Left lung (tissue), 10 donors: ENCODE results near the gene OR6K2. TPM values are rescaled to one million over a fixed set of nuclear protein-coding genes. Genes with fewer than 3 reads are reported as not detected.

Source experiments
- ATAC-seq: fragments of 200-7000 bp; cut with Tn5 transposase; one replicate; pipeline ENCODE4 v1.9.1; 2020; ENCODE audit warnings: moderate library complexity
- DNase-seq, 4 donors: peaks; one replicate each; pipeline ENCODE4 v3.0.0-alpha.2; 2013 to 2020
- H3K27ac ChIP-seq, 2 donors: fragments of 200-600 bp; sonication (generic) in 1 of 2; one replicate each; pipeline versions ENCODE4 v1.5.0 to v1.8.0; 2020 to 2021
- H3K27me3 ChIP-seq, 2 donors: fragments of 200-600 bp; sonication (generic) in 1 of 2; one replicate each; pipeline versions ENCODE4 v1.5.0 to v1.8.0; 2020 to 2021
- H3K36me3 ChIP-seq, 2 donors: fragments of 200-600 bp; sonication (generic) in 1 of 2; one replicate each; pipeline versions ENCODE4 v1.5.0 to v1.8.0; 2020 to 2021
- H3K4me1 ChIP-seq, 2 donors: fragments of 200-600 bp; one replicate each; pipeline ENCODE4 v1.8.0; 2021
- H3K4me3 ChIP-seq, 2 donors: fragments of 200-600 bp; sonication (generic) in 1 of 2; one replicate each; pipeline versions ENCODE4 v1.5.0 to v1.8.0; 2020 to 2021; ENCODE audit warnings: mild to moderate bottlenecking in 1 of 2
- H3K9me3 ChIP-seq, 2 donors: fragments of 200-600 bp; sonication (generic) in 1 of 2; one replicate each; pipeline versions ENCODE4 v1.5.0 to v1.8.0; 2020 to 2021
- CTCF ChIP-seq, 2 donors: fragments of 200-600 bp; sonication (generic) in 1 of 2; IDR thresholded peaks; one replicate each; pipeline versions ENCODE4 v1.5.0 to v1.8.0; 2021; ENCODE audit warnings: antibody characterized with exemption in 2 of 2
- intact Hi-C, 2 donors: fragments of 100-400 bp; cut with DNase I; formaldehyde crosslinking; loops; one replicate each; pipeline versions ENCODE4 v1.11.2 to v1.14.2; 2022
- polyA plus RNA-seq, 6 donors: library from polyadenylated mRNA; unstranded; fragments of 120-200 nt; gene quantifications; one replicate each; pipeline ENCODE4 v1.2.1, GENCODE V29; 2013; ENCODE audit not compliant: insufficient read length in 6 of 6
- total RNA-seq, 2 donors: library from RNA; stranded (reverse); fragmentation: NEBNext Ultra II Directional; extraction: Animal tissue kit (Norgen Biotek cat#: 25700); gene quantifications; one replicate each; pipeline ENCODE4 v1.2.1, GENCODE V29; 2021
- donor health status: DM: no; HTN: yes; CAD: no.
- donor health status: DM: no; HTN: no; CAD: no.

The OR6K2 gene
- total and polyA plus RNA-seq, 8 donors: not detected

GRCh38 chr1:158652721-158653334, 47.6 kb downstream of the OR6K2 start:
- Histone ChIP-seq H3K27ac (no peak overlapping the region), H3K27me3 (no peaks in the 10 kb centered on the region), H3K36me3 (no peaks in the 10 kb centered on the region), H3K9me3 (no peaks in the 10 kb centered on the region), H3K4me1 (peaks cover 0 to 6% of the 10 kb centered on the region in 2 donors), H3K4me3 (no peak overlapping the region)
- intact Hi-C loops: no loop called here
- ATAC-seq (no peak), DNase-seq (no peak)
- TF ChIP-seq CTCF (IDR thresholded peaks at IDR 0.05): no peak

Other genes starting within 250 kb of the OR6K2 start
- gene OR10K1, start 238.8 kb downstream of the OR6K2 start, total RNA-seq: not detected
- under 1 TPM in 2 of 6 donors, not detected in 4; 0.04 to 0.06 TPM for gene OR10K1, start 238.8 kb downstream of the OR6K2 start, polyA plus RNA-seq
- not detected for gene OR10R2, start 228.4 kb downstream of the OR6K2 start, total RNA-seq
- gene OR10R2, start 228.4 kb downstream of the OR6K2 start, polyA plus RNA-seq: not detected
- gene OR6Y1, start 146.2 kb downstream of the OR6K2 start, total RNA-seq: not detected
- gene OR6Y1, start 146.2 kb downstream of the OR6K2 start, polyA plus RNA-seq: not detected
- not detected for gene OR6P1, start 130.1 kb downstream of the OR6K2 start, total RNA-seq
- gene OR6P1, start 130.1 kb downstream of the OR6K2 start, polyA plus RNA-seq: not detected
- not detected for gene OR10X1, start 120.8 kb downstream of the OR6K2 start, total RNA-seq
- gene OR10X1, start 120.8 kb downstream of the OR6K2 start, polyA plus RNA-seq: not detected
- gene OR10Z1, start 95.4 kb downstream of the OR6K2 start, total RNA-seq: not detected
- under 1 TPM; 0.17 to 0.38 (median 0.23) TPM for gene OR10Z1, start 95.4 kb downstream of the OR6K2 start, polyA plus RNA-seq
- gene SPTA1, start 13.9 kb downstream of the OR6K2 start, total RNA-seq: under 1 TPM; 0.06 to 0.45 TPM
- 10 to 100 TPM in 2 of 6 donors, 1 to 10 TPM in 4; 8.3 to 13.3 (median 9.8) TPM for gene SPTA1, start 13.9 kb downstream of the OR6K2 start, polyA plus RNA-seq
- under 1 TPM in 1 of 2 donors, not detected in 1; 0.21 TPM for gene OR6K3, start 20.1 kb upstream of the OR6K2 start, total RNA-seq
- under 1 TPM in 1 of 6 donors, not detected in 5; 0.10 TPM for gene OR6K3, start 20.1 kb upstream of the OR6K2 start, polyA plus RNA-seq
- not detected for gene OR6K6, start 54.1 kb upstream of the OR6K2 start, total RNA-seq
- gene OR6K6, start 54.1 kb upstream of the OR6K2 start, polyA plus RNA-seq: not detected
- gene OR6N1, start 71.5 kb upstream of the OR6K2 start, total RNA-seq: under 1 TPM in 1 of 2 donors, not detected in 1; 0.26 TPM
- gene OR6N1, start 71.5 kb upstream of the OR6K2 start, polyA plus RNA-seq: not detected
- gene OR6N2, start 80.6 kb upstream of the OR6K2 start, total RNA-seq: under 1 TPM in 1 of 2 donors, not detected in 1; 0.08 TPM
- not detected for gene OR6N2, start 80.6 kb upstream of the OR6K2 start, polyA plus RNA-seq
- gene MNDA, start 130.7 kb upstream of the OR6K2 start, total RNA-seq: 10 to 100 TPM; 21.9 to 82.3 TPM
- gene MNDA, start 130.7 kb upstream of the OR6K2 start, polyA plus RNA-seq: 1 to 10 TPM; 5.1 to 7.4 (median 6.1) TPM
- gene PYHIN1, start 230.9 kb upstream of the OR6K2 start, total RNA-seq: 1 to 10 TPM; 2.5 to 3.5 TPM
- 1 to 10 TPM in 3 of 6 donors, under 1 TPM in 3; 0.53 to 1.5 (median 1.1) TPM for gene PYHIN1, start 230.9 kb upstream of the OR6K2 start, polyA plus RNA-seq